ENCODE measurements around the gene PCDH1. TPM values are rescaled to one million over a fixed set of nuclear protein-coding genes. Genes with fewer than 3 reads are reported as not detected.

PCDH1 gene
- polyA plus RNA-seq, 1 experiment, result 0.12 TPM

DNA sequence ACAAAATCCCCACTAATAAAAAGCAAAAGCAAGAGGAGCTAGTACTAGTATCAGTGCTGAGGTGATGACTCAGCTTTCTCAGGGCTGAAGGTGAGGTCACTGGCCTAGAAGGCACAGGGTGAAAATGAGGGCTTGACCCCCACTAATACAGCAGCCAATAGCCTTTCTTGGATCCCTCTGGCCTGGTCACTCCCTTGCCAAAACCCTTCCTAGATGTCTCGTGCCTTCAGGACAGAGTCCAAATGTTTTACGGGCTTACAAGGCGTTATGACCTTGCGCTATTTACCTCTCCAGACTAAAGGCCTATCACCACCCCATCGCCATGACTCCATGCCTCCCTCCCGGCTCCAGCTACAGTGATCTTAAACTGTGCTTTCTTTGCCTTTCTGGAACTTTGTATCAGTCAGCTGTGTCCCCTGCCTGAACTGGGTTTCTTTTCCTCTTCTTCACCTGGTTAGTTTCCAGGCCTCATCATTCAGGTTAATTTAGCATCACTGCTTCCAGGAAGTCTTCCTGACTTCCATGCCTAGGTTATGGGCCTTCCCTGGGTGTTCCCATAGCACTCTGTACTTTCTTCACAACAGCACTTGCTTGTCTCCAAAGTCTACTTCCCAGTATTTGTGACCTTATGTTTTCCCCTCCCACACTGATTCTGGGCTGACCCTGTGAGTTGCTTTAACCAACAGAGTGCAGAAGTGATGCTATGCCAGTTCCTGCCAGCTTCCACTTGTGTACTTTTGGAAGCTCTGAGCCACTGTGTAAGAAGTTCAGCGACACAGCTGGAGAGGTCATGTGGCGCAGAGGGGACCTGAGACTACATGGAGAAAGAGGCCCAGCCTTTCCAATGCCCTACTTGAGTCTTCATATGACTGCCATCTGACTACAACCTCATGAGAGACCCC is 41.3 kb upstream of the PCDH1 start:
- no peak for DNase-seq (ENCODE audit: low read depth, low spot score)
- CTCF ChIA-PET, result interaction anchor here (1.1 kb wide), 1 partner anchor 227 kb away, joined by 5 read pairs; no protein-coding TSS in a partner anchor
- POLR2A ChIA-PET, result no interaction called here

DNA sequence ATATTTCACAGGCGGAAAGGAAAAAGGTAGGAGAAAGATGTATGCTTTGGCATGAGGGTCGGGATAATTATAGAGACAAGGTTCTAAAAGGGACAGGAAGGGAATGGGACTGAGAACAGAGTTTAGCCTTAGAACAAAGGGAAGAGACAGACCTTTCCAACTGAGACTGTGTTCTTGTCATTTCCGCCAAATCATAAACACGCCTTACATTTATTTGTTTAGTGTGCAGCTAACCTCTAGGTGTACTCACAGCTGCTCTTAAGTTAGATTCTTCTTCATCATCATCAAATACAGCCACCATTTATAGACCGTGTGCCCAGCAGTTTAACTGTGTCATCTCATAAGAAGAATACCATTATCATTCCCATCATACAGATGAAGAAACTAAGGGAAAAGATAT is 39.5 kb upstream of the PCDH1 start:
- H3K4me3 ChIP-seq (ENCODE audit: low read depth, low read length), result no peak overlapping the region
- CTCF ChIA-PET, result interaction anchor here (1.0 to 1.2 kb wide), 2 partner anchors 38 to 43 kb away, joined by 3 to 4 read pairs; no protein-coding TSS in a partner anchor
- H3K27me3 ChIP-seq (ENCODE audit: control insufficient read depth, insufficient read depth, low read length), result peaks cover 40% of the 10 kb centered on the region
- H3K9me3 ChIP-seq (ENCODE audit: control insufficient read depth, insufficient read depth, low read length), result no peaks in the 10 kb centered on the region
- DNase-seq (ENCODE audit: low read depth, low spot score), result no peak
- POLR2A ChIA-PET, result no interaction called here
- H3K27ac ChIP-seq (ENCODE audit: low read depth, low read length), result no peak overlapping the region
- TF ChIP-seq CTCF (IDR thresholded peaks at IDR 0.05; ENCODE audit: low read depth, low read length), result no peak

More for the DNA sequence above, 41.3 kb upstream of the PCDH1 start:
- Histone ChIP-seq H3K27ac (ENCODE audit: low read depth, low read length) (no peak overlapping the region), H3K9me3 (ENCODE audit: control insufficient read depth, insufficient read depth, low read length) (no peaks in the 10 kb centered on the region; the same call in 1 of the 2 replicates), H3K4me3 (ENCODE audit: low read depth, low read length) (no peak overlapping the region), H3K27me3 (ENCODE audit: control insufficient read depth, insufficient read depth, low read length) (peaks cover 24% of the 10 kb centered on the region)
- no peak for TF ChIP-seq CTCF (IDR thresholded peaks at IDR 0.05; ENCODE audit: low read depth, low read length)

GRCh38 chr5:141916522-141916921 is 38.3 kb upstream of the PCDH1 start:
- H3K27me3 ChIP-seq (ENCODE audit: control insufficient read depth, insufficient read depth, low read length), result peaks cover 43% of the 10 kb centered on the region
- DNase-seq (ENCODE audit: low read depth, low spot score), result no peak
- ChIA-PET POLR2A (no interaction called here), CTCF (interaction anchor here (0.8 to 2.5 kb wide), 6 partner anchors 10 to 224 kb away, joined by 3 to 11 read pairs (median 4); partner anchors contain the start of gene RNF14)
- H3K9me3 ChIP-seq (ENCODE audit: control insufficient read depth, insufficient read depth, low read length), result no peaks in the 10 kb centered on the region
- no peak overlapping the region for H3K27ac ChIP-seq (ENCODE audit: low read depth, low read length)
- TF ChIP-seq CTCF (IDR thresholded peaks at IDR 0.05; ENCODE audit: low read depth, low read length), result no peak
- H3K4me3 ChIP-seq (ENCODE audit: low read depth, low read length), result no peak overlapping the region

GRCh38 chr5:141915881-141916336 is 37.7 kb upstream of the PCDH1 start:
- no peak for TF ChIP-seq CTCF (IDR thresholded peaks at IDR 0.05; ENCODE audit: low read depth, low read length)
- CTCF ChIA-PET, result interaction anchor here (0.8 to 2.8 kb wide), 11 partner anchors 9 to 224 kb away, joined by 3 to 11 read pairs (median 4); partner anchors contain the start of genes PCDH1 and RNF14

GRCh38 chr5:141914797-141915196 is 36.6 kb upstream of the PCDH1 start:
- H3K27me3 ChIP-seq (ENCODE audit: control insufficient read depth, insufficient read depth, low read length), result peaks cover 45% of the 10 kb centered on the region
- ChIA-PET POLR2A (no interaction called here), CTCF (interaction anchor here (0.9 to 2.8 kb wide), 10 partner anchors 9 to 250 kb away, joined by 3 to 11 read pairs (median 4); partner anchors contain the start of gene PCDH1)
- no peak overlapping the region for H3K27ac ChIP-seq (ENCODE audit: low read depth, low read length)
- H3K9me3 ChIP-seq (ENCODE audit: control insufficient read depth, insufficient read depth, low read length), result no peaks in the 10 kb centered on the region
- no peak overlapping the region for H3K4me3 ChIP-seq (ENCODE audit: low read depth, low read length)
- no peak for DNase-seq (ENCODE audit: low read depth, low spot score)
- TF ChIP-seq CTCF (IDR thresholded peaks at IDR 0.05; ENCODE audit: low read depth, low read length), result no peak

More at GRCh38 chr5:141915881-141916336, 37.7 kb upstream of the PCDH1 start:
- Histone ChIP-seq H3K4me3 (ENCODE audit: low read depth, low read length) (no peak overlapping the region), H3K27me3 (ENCODE audit: control insufficient read depth, insufficient read depth, low read length) (peaks cover 43% of the 10 kb centered on the region), H3K9me3 (ENCODE audit: control insufficient read depth, insufficient read depth, low read length) (no peaks in the 10 kb centered on the region), H3K27ac (ENCODE audit: low read depth, low read length) (no peak overlapping the region)
- no peak for DNase-seq (ENCODE audit: low read depth, low spot score)
- POLR2A ChIA-PET, result no interaction called here

Measured in AG04450 (cell line).